HG03354 (cell line): ENCODE measurements around the gene HMGXB3.
"Not testable (repeated sequence)": the region's sequence is repeated elsewhere in the genome, so short reads cannot be mapped to it uniquely, and the experiment has no call there.

ENCODE experiments used
- ATAC-seq: cut with Tn5 transposase; IDR thresholded peaks from one replicate; pipeline ENCODE4 v1.9.1; 2021; ENCODE audit warnings: mild to moderate bottlenecking; ENCODE audit not compliant: unreplicated experiment, poor library complexity, severe bottlenecking

HMGXB3 gene

GRCh38 chr5:150017226-150018005 is 16.9 kb downstream of the HMGXB3 start:
- ATAC-seq, result no peak

- ATAC-seq, result no peak
These were observed 19.7 kb downstream of the HMGXB3 start for GRCh38 chr5:150020249-150020648.

- ATAC-seq, result no peak
These were observed 21.1 kb downstream of the HMGXB3 start for GRCh38 chr5:150021491-150022157.

- ATAC-seq, result no peak
These were observed 21.6 kb downstream of the HMGXB3 start for GRCh38 chr5:150022158-150022531.

DNA sequence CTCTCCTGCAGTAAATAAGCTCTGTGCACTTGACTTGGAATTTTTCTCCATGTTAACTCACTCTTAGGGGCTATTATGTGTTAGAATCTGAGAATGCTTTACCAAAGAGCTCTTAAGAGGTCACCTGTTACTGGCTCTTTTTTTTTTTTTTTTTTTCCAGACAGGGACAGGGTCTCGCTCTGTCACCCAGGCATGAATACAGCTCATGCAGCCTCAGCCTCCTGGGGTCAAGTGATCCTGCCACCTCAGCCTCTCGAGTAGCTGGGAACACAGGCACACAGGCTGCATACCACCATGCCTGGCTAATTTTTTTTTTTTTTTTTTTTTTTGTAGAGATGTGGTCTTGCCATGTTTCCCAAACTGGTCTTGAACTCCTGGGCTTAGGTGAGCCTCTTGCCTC is 22.1 kb downstream of the HMGXB3 start:
- no peak for ATAC-seq

- no peak for ATAC-seq
These were observed 22.6 kb downstream of the HMGXB3 start for GRCh38 chr5:150023136-150023535.

DNA sequence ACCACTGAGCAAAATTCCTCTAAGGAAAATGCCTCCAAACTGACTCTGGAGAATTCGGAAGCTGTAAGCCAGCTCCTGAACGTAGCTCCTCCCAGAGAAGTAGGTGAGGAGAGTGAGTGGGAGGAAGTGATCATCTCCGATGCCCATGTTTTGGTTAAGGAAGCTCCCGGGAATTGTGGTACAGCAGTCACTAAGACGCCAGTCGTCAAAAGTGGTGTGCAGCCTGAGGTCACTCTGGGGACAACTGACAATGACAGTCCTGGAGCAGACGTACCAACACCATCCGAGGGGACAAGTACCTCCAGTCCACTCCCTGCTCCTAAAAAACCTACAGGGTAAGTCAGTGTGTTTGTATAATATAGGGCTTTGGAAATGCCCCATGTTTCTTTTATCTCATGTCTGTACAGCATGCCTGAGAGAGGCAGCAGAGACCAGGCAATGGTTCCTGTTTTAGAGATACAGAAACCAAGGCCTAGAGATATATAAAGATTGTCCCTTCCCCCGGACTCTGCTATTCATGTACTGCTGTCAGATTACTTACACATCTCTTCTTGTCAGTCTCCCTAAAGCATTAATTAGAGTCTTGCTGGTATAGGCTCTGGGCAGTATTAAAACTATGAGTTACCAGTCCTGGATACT is 23.9 kb downstream of the HMGXB3 start:
- ATAC-seq, result no peak

- no peak for ATAC-seq
These were observed 26.2 kb downstream of the HMGXB3 start for GRCh38 chr5:150026682-150027172.

DNA sequence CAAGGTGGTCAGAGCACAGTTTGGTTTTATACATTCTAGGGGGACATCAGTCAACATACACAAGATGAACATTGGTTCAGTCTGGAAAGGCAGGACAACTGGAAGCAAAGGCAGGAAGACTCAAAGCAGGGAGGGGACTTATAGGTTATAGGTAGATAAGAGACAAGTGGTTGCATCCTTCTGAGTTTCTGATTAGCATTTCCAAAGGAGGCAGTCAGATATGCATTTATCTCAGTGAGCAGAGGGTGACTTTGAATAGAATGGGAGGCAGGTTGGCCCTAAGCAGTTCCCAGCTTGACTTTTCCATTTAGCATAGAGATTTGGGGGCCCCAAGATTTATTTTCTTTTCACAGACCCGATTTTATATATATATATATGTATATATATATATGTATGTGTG is 27.5 kb downstream of the HMGXB3 start:
- not testable (repeated sequence) for ATAC-seq

GRCh38 chr5:150033334-150033733 is 32.8 kb downstream of the HMGXB3 start:
- ATAC-seq, result no peak

GRCh38 chr5:150034662-150035061 is 34.1 kb downstream of the HMGXB3 start:
- no peak for ATAC-seq

DNA sequence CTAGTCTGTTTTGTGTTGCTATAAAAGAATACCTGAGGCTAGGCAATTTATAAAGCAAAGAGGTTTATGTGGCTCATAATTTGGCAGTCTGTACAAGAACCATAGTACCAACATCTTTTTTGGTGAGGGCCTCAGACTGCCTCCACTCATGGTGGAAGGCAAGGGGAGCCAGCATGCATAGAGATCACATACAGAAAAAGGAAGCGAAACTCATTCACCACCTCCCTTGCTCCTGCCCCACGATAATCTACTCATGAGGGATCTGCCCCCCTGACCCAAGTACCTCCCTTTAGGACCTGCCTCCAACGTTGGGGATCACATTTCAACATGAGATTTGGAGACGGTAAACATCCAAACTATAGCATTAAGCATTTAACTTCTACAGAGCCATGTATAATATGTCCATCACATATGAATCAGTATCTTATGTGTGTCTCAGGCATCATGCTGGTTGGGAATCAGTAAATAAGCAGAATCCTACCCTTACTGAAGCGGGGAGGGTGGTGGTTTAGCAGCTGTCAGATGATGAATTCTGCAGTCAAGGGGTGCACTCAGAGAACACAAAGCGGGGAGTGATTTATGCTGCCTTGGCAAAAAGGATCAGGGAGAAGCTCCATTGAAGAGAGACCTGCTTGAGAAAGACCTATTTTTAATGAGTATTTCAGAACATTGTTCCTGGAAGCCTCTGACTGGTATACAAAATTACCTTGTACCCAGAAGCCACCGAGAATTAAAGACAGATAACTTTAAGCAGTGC is 34.8 kb downstream of the HMGXB3 start:
- peak; percentile 91 for ATAC-seq

GRCh38 chr5:150036513-150036912 is 36.0 kb downstream of the HMGXB3 start:
- no peak for ATAC-seq

GRCh38 chr5:150038547-150038946 is 38.0 kb downstream of the HMGXB3 start:
- no peak for ATAC-seq

- ATAC-seq, result no peak
These were observed 41.9 kb downstream of the HMGXB3 start for GRCh38 chr5:150042459-150042858.

DNA sequence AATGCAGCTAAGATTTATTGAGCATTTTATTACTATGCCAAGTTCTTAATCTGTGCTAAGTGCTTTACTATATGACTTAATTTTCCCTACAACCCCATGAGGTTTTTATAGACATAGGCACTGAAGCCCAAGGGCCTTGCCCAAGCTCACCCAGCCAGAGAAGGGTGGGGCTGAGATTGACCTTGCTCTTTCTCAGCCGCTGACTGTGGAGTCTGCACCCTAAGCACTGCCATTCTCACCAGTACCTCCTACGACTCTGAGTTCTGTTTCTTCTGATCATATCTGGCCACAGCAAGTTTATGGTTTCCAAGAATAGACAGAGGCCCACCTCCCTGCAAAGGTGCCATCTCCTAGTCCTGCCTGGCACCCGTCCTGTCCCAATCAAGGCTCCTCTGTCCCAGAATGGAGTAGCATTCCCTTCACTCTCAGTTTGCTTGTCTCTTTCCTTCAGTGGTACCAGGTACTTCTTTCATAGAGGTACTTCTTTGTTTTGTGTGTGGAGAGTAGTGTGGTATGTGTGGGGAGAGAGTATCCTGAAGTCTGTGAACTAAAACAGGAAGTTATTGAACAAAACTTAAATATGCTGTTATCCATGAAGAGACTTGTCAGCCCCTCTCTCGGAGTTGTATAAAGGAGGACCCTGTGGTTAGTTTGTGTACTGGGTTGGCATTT is 43.3 kb downstream of the HMGXB3 start:
- no peak for ATAC-seq

GRCh38 chr5:150044329-150044681 is 43.8 kb downstream of the HMGXB3 start:
- ATAC-seq, result no peak

DNA sequence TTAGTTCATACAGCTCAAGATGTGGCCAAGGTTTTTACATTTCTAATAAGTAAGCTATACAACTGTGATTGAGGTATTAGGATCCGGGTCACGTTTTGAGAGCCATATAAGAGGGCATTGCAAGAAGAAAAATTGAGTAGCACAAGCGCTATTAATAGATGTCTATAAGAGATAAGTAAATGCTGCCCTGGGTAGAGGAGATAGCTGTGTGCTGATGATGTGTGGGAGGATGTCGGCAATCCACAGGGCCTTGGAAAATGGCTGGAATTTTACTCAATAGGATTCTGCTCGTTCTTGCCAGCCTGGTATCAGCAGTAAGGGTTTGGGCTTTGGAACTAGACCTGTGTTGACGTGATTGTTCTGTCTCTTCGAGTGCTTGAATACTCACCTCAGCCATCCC is 44.2 kb downstream of the HMGXB3 start:
- no peak for ATAC-seq

GRCh38 chr5:150045549-150045948 is 45.0 kb downstream of the HMGXB3 start:
- no peak for ATAC-seq

DNA sequence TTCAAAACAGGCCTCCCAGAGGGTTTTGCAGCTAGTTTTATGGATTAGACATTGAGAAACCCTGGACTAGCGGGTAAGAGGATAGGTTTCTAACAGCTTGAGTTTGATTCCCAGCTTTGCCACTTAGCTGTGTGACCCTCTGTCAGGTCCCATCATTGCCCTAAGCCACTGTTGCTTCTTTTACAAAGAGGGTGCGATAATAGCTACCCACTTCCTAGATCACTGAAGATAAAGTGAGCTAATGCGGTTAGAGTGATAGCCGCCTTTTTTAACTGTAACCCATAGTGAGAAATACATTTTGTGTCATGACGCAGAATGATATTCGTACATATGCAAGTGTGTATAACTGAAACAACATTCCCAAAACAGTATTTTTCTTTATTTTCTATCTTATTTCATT is 45.5 kb downstream of the HMGXB3 start:
- ATAC-seq, result no peak
